Thyroid gland (tissue), 4 donors: ENCODE data around the gene PRLHR.

Experiments used
- CTCF ChIP-seq, 6 experiments: fragments of 200-600 bp in 3 of 6; fragments of 450-650 bp in 3 of 6; sonication (generic) in 3 of 6; IDR thresholded peaks; one replicate each; pipeline ENCODE4 v1.5.1; 2016 to 2019; ENCODE audit warnings: antibody characterized with exemption in 6 of 6, mild to moderate bottlenecking in 2 of 6, inconsistent platforms in 1 of 6, moderate library complexity in 1 of 6
- POLR2A ChIP-seq, 2 donors: fragments of 450-650 bp; IDR thresholded peaks; one replicate each; pipeline ENCODE4 v1.6.1; 2017; ENCODE audit warnings: antibody characterized with exemption in 2 of 2, mild to moderate bottlenecking in 2 of 2, moderate library complexity in 1 of 2

- TF ChIP-seq CTCF (IDR thresholded peaks at IDR 0.05): no peak
- no peak for TF ChIP-seq POLR2A (IDR thresholded peaks at IDR 0.05)
These were observed 32.0 kb downstream of the PRLHR start for GRCh38 chr10:118563373-118563890.
